Measurements from ENCODE around the gene HNRNPL.

GRCh38 chr19:38853214-38853613, 3.4 kb upstream of the HNRNPL start:
- TF ChIP-seq CTCF (IDR thresholded peaks at IDR 0.05; ENCODE audit: control extremely low read depth in 1 of 3, insufficient read depth in 1 of 3, low read depth in 1 of 3, low read length in 3 of 3) (no peak), RAD21 (IDR thresholded peaks at IDR 0.05 in 1 of 2, conservative IDR thresholded peaks at IDR 0.05 in 1 of 2; ENCODE audit: low read depth in 2 of 2, low read length in 2 of 2) (no peak), POLR2AphosphoS5 (IDR thresholded peaks at IDR 0.05; ENCODE audit: low read depth, low read length) (no peak)

Data from H1 (cell line).